SU-DHL-6 (cell line): ENCODE results near the gene AP3M1.

Experiments used
- H2AFZ ChIP-seq: fragments of 200-600 bp; sonication (generic); 2 replicates; pipeline ENCODE4 v1.6.1; 2014; ENCODE audit warnings: low read depth, mild to moderate bottlenecking, moderate library complexity, mixed read lengths, antibody characterized with exemption, low read length; ENCODE audit not compliant: severe bottlenecking
- H3F3A ChIP-seq: fragments of 200-600 bp; shearing (Covaris generic); 2 replicates; pipeline ENCODE4 v1.6.0; 2016; ENCODE audit warnings: antibody characterized with exemption, mild to moderate bottlenecking; ENCODE audit not compliant: insufficient read depth
- H3K27ac ChIP-seq: fragments of 200-600 bp; sonication (generic); 2 replicates; pipeline ENCODE4 v1.5.1; 2016; ENCODE audit warnings: low read depth, mild to moderate bottlenecking, low read length, moderate library complexity, mixed read lengths
- H3K27me3 ChIP-seq: fragments of 200-600 bp; sonication (generic), shearing (Covaris generic); 2 replicates; pipeline ENCODE4 v1.6.0; 2014; ENCODE audit warnings: mild to moderate bottlenecking, low read length
- H3K36me3 ChIP-seq: fragments of 200-600 bp; sonication (generic); 2 replicates; pipeline ENCODE4 v1.6.1; 2014; ENCODE audit warnings: mild to moderate bottlenecking, low read length, mixed read lengths
- H3K4me2 ChIP-seq: fragments of 300-600, 200-600 bp; shearing (Covaris generic), sonication (generic); 2 replicates; pipeline ENCODE4 v1.6.0; 2014; ENCODE audit warnings: low read length, low read depth, mild to moderate bottlenecking; ENCODE audit not compliant: poor library complexity, severe bottlenecking
- H3K4me3 ChIP-seq: fragments of 200-600 bp; sonication (generic); 2 replicates; pipeline ENCODE4 v1.5.1; 2014; ENCODE audit warnings: antibody characterized with exemption, low read length, mild to moderate bottlenecking, mixed read lengths; ENCODE audit not compliant: insufficient read depth, poor library complexity, severe bottlenecking
- H3K79me2 ChIP-seq: fragments of 200-600 bp; sonication (generic); 2 replicates; pipeline ENCODE4 v1.6.1; 2014; ENCODE audit warnings: mild to moderate bottlenecking, low read length, moderate library complexity; ENCODE audit not compliant: insufficient read depth
- H3K9ac ChIP-seq: fragments of 200-600 bp; sonication (generic); 2 replicates; pipeline ENCODE4 v1.7.0; 2014; ENCODE audit warnings: mild to moderate bottlenecking, low read length
- H3K9me2 ChIP-seq: fragments of 200-600 bp; sonication (generic); replicated peaks from 2 replicates; pipeline ENCODE4 v1.6.1; 2014; ENCODE audit warnings: low read length; ENCODE audit not compliant: insufficient read depth
- H3K9me3 ChIP-seq: fragments of 200-600 bp; sonication (generic); 2 replicates; pipeline ENCODE4 v1.6.1; 2014; ENCODE audit warnings: low read length, mixed read lengths; ENCODE audit not compliant: insufficient read depth
- H4K20me1 ChIP-seq: fragments of 200-600 bp; sonication (generic); 2 replicates; pipeline ENCODE4 v1.6.1; 2014; ENCODE audit warnings: low read depth, mild to moderate bottlenecking, antibody characterized with exemption, low read length, moderate library complexity, mixed read lengths
- CTCF ChIP-seq: fragments of 200-600 bp; sonication (generic); IDR thresholded peaks from one replicate; pipeline ENCODE4 v1.5.1; 2017; ENCODE audit warnings: antibody characterized with exemption, mild to moderate bottlenecking, low read length, moderate library complexity; ENCODE audit not compliant: insufficient read depth, poor library complexity, severe bottlenecking
- EZH2phosphoT487 ChIP-seq: fragments of 200-600 bp; sonication (generic), shearing (Covaris generic); conservative IDR thresholded peaks from 2 replicates; pipeline ENCODE4 v1.6.1; 2018; ENCODE audit warnings: mild to moderate bottlenecking, antibody characterized with exemption, low read length, moderate library complexity, mixed read lengths

Gene AP3M1

DNA sequence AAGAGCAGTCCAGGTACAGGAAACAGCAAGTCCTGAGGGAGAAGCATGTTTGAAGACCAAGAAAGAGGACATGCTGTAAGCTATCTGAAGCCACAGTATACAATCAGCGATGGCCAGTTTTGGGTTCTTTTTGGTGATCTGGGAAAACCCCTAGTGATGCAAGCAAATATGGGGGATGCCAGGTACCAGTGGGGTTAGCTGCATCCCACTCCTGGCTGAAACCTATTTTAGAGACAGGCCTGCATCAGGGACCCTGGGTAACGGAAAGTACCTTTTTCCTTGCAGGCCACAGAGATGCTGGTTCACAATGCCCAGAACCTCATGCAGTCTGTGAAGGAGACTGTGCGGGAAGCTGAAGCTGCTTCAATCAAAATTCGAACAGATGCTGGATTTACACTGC, 32.9 kb downstream of the AP3M1 start:
- Histone ChIP-seq H3K79me2 (no peaks in the 10 kb centered on the region), H3K9ac (no peak overlapping the region), H3F3A (no peaks in the 10 kb centered on the region), H2AFZ (no peak overlapping the region), H3K27me3 (no peaks in the 10 kb centered on the region), H3K4me2 (no peak overlapping the region), H3K9me3 (no peaks in the 10 kb centered on the region), H3K27ac (no peak overlapping the region), H3K9me2 (no peaks in the 10 kb centered on the region), H4K20me1 (no peaks in the 10 kb centered on the region), H3K36me3 (peaks cover 8% of the 10 kb centered on the region; the same call in 1 of the 2 replicates), H3K4me3 (no peak overlapping the region)
- TF ChIP-seq EZH2phosphoT487: no peak
- no peak for TF ChIP-seq CTCF

GRCh38 chr10:74114041-74114448, 36.6 kb downstream of the AP3M1 start:
- no peak overlapping the region for H2AFZ ChIP-seq
- H3K36me3 ChIP-seq: peaks cover 13% of the 10 kb centered on the region
- H3K9ac ChIP-seq: no peak overlapping the region
- H3K4me2 ChIP-seq: no peak overlapping the region
- H3K9me3 ChIP-seq: no peaks in the 10 kb centered on the region
- no peaks in the 10 kb centered on the region for H3K79me2 ChIP-seq
- H3K9me2 ChIP-seq: no peaks in the 10 kb centered on the region
- no peak overlapping the region for H3K27ac ChIP-seq
- H3F3A ChIP-seq: no peaks in the 10 kb centered on the region
- TF ChIP-seq EZH2phosphoT487: no peak
- TF ChIP-seq CTCF: no peak
- no peaks in the 10 kb centered on the region for H3K27me3 ChIP-seq
- H3K4me3 ChIP-seq: no peak overlapping the region
- H4K20me1 ChIP-seq: no peaks in the 10 kb centered on the region

DNA sequence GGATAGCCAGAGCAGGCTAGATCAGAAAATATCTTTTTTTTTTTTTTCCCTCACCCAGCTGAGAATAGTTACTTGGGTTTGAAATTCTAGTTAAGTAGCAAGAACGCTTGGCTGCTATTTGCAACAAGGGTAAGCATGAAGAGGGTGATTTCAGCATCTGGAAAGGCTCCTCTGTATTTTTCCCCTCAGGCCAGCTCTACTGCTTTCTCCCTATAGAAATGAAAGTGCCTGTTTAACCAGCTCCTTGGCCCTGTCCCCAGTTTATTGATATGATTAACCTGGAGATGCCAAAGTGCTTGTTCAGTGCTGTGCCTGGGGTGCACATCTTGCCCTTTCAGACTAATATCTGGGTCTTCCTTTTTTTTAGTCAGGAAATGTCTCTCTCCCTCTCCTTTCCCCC, 37.1 kb downstream of the AP3M1 start:
- Histone ChIP-seq H4K20me1 (no peaks in the 10 kb centered on the region), H3K27me3 (no peaks in the 10 kb centered on the region), H3K9me3 (no peaks in the 10 kb centered on the region), H3K27ac (no peak overlapping the region), H3F3A (no peaks in the 10 kb centered on the region), H3K9me2 (no peaks in the 10 kb centered on the region), H3K36me3 (peaks cover 11% of the 10 kb centered on the region; the same call in 1 of the 2 replicates), H3K4me3 (no peak overlapping the region), H3K4me2 (no peak overlapping the region), H3K79me2 (no peaks in the 10 kb centered on the region), H3K9ac (no peak overlapping the region), H2AFZ (no peak overlapping the region)
- TF ChIP-seq EZH2phosphoT487 (no peak), CTCF (no peak)
